Panc1 (cell line): ENCODE measurements around the gene C14orf132. TPM values are rescaled to one million over a fixed set of nuclear protein-coding genes. Genes with fewer than 3 reads are reported as not detected.

Experiments used
- ATAC-seq: fragments of 200-7000 bp; cut with Tn5 transposase; 2 replicates; pipeline ENCODE4 v1.9.1; 2020; ENCODE audit warnings: mild to moderate bottlenecking, moderate library complexity
- BruUV-seq: library from RNA; stranded (reverse); fragments of 400-500 nt; replicated peaks from 2 replicates; lab custom pipeline; 2021; lab: Mats Ljungman, UMichigan
- CTCF ChIA-PET: fragments of 300-600 bp; sonication (Branson Sonifier 250); formaldehyde crosslinking; loops from one replicate; lab custom pipeline; 2022; ENCODE audit warnings: antibody characterized with exemption; lab: Charles Lee
- POLR2A ChIA-PET: fragments of 300-600 bp; sonication (Branson Sonifier 250); formaldehyde crosslinking; loops from one replicate; lab custom pipeline; 2022; ENCODE audit warnings: antibody characterized with exemption; lab: Charles Lee
- DNase-seq: peaks from one replicate; pipeline ENCODE4 v3.0.0-alpha.2; 2010; ENCODE audit warnings: low read depth, low spot score
- H3K27ac ChIP-seq: 2 replicates; pipeline ENCODE4 v1.5.1; 2011; ENCODE audit warnings: mild to moderate bottlenecking, low read length, inconsistent platforms
- H3K27me3 ChIP-seq: fragments of 200-500 bp; sonication (Bioruptor generic); 2 replicates; pipeline ENCODE4 v1.6.0; 2014; ENCODE audit warnings: low read length, inconsistent platforms; ENCODE audit not compliant: control insufficient read depth, insufficient read depth
- H3K36me3 ChIP-seq: fragments of 200-500 bp; sonication (Bioruptor generic); 2 replicates; pipeline ENCODE4 v1.5.1; 2014; ENCODE audit warnings: inconsistent platforms, mild to moderate bottlenecking, low read length, moderate library complexity; ENCODE audit not compliant: control insufficient read depth, insufficient read depth
- H3K4me1 ChIP-seq: 2 replicates; pipeline ENCODE4 v1.5.1; 2011; ENCODE audit warnings: inconsistent platforms, mild to moderate bottlenecking, low read length, moderate library complexity; ENCODE audit not compliant: control insufficient read depth, insufficient read depth
- H3K4me3 ChIP-seq, 2 experiments: 2 replicates each; pipeline ENCODE4 v1.5.1; 2011 to 2012; ENCODE audit warnings: low read depth in 2 of 2, low read length in 2 of 2, mild to moderate bottlenecking in 2 of 2, inconsistent platforms in 1 of 2, moderate library complexity in 1 of 2
- H3K9me3 ChIP-seq: fragments of 200-500 bp; sonication (Bioruptor generic); 2 replicates; pipeline ENCODE4 v1.5.1; 2014; ENCODE audit warnings: low read depth, mild to moderate bottlenecking, inconsistent platforms, low read length, moderate library complexity; ENCODE audit not compliant: control insufficient read depth, insufficient read depth
- POLR2AphosphoS5 ChIP-seq: IDR thresholded peaks from 2 replicates; pipeline ENCODE4 v1.6.1; 2012; ENCODE audit warnings: mild to moderate bottlenecking, low read depth, low read length, moderate library complexity
- SIN3A ChIP-seq: IDR thresholded peaks from 2 replicates; pipeline ENCODE4 v1.6.1; 2012; ENCODE audit warnings: low read depth, mild to moderate bottlenecking, low read length, moderate library complexity, borderline replicate concordance; ENCODE audit not compliant: insufficient read depth
- TCF7L2 ChIP-seq: IDR thresholded peaks from 2 replicates; pipeline ENCODE4 v1.6.1; 2011; ENCODE audit warnings: mild to moderate bottlenecking, low read depth, low read length, inconsistent platforms
- in situ Hi-C: cut with HindIII; loops from 2 replicates; pipeline ENCODE4 v1.10.0; 2016; ENCODE audit warnings: low sequenced_read_pairs, low pct_unique_long_range_greater_than_20kb
- intact Hi-C: fragments of 100-400 bp; cut with micrococcal nuclease; formaldehyde crosslinking; loops from one replicate; pipeline ENCODE4 v1.10.0; 2022; ENCODE audit not compliant: unreplicated experiment
- total RNA-seq: library from RNA; stranded (reverse); gene quantifications from one replicate; pipeline ENCODE4 v1.2.1, GENCODE V29; 2021; ENCODE audit not compliant: unreplicated experiment
- TF ChIP-seq, protein P1 (sequence below): fragments of 450-650 bp; IDR thresholded peaks from 2 replicates; pipeline ENCODE4 v1.5.1; 2017; ENCODE audit warnings: mild to moderate bottlenecking
- TF ChIP-seq, protein P2 (sequence below), 2 experiments: IDR thresholded peaks; 2 replicates each; pipeline ENCODE4 v1.6.1; 2011 to 2012; ENCODE audit warnings: low read depth in 2 of 2, control low read depth in 1 of 2, low read length in 1 of 2, mild to moderate bottlenecking in 1 of 2, moderate library complexity in 1 of 2; ENCODE audit not compliant: insufficient read depth in 1 of 2

C14orf132 gene
- total RNA-seq, 1 experiment from 2014 or later: 23.0 TPM

DNA sequence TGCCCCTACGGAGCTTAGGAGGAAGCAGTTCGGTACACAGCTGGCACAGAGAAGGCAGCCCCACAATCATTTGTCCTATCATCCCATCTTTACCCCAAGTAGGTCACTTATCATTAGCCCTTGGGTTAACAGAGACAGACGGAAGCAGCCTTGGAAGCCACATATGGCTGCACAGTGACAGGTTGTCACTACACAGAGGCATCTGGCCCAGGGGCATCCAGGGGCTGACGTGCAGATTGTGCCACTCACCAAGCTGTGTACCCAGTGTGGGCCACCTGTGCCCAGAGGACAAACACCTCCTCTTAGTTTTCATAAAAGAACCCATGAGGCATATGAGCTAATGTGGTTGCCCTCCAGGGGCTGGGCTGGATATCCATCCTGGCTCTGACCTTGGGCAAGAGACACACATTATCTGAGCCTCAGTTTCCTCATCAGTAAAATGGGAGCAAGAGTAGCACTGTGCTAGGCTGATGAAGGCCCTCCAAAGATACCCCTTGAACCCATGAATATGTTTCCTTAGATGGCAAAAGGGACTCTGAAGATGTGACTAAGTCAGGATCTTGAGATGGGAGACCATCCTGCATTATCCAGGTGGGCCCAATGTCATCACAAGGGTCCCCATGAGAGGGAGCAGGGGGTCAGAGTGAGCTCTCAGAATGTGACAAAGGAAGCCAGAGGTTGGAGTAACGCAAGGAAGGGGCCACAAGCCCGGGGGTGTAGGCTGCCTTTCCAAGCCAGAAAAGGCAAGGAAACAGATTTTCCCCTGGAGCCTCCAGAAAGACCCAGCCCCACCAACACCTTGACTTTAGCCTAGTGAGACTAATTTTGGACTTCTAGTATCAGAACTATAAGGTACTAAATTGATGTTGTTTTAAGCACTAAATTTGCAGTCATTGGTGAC, 64.6 kb downstream of the C14orf132 start:
- no peak overlapping the region for H3K27ac ChIP-seq
- intact Hi-C loops (loop anchor here (5.0 kb wide), 1 partner anchor 318 kb away; no protein-coding TSS in a partner anchor), in situ Hi-C loops (no loop called here)
- ChIA-PET POLR2A (no interaction called here), CTCF (no interaction called here)
- no peak for ATAC-seq
- no peaks in the 10 kb centered on the region for H3K9me3 ChIP-seq
- H3K27me3 ChIP-seq: no peaks in the 10 kb centered on the region
- no TSS peak for BruUV-seq
- no peaks in the 10 kb centered on the region; the same call in none of the 2 replicates for H3K4me1 ChIP-seq
- DNase-seq: no peak
- TF ChIP-seq POLR2AphosphoS5 (no peak), TCF7L2 (no peak)
- no peaks in the 10 kb centered on the region for H3K36me3 ChIP-seq
- H3K4me3 ChIP-seq: no peak overlapping the region

DNA sequence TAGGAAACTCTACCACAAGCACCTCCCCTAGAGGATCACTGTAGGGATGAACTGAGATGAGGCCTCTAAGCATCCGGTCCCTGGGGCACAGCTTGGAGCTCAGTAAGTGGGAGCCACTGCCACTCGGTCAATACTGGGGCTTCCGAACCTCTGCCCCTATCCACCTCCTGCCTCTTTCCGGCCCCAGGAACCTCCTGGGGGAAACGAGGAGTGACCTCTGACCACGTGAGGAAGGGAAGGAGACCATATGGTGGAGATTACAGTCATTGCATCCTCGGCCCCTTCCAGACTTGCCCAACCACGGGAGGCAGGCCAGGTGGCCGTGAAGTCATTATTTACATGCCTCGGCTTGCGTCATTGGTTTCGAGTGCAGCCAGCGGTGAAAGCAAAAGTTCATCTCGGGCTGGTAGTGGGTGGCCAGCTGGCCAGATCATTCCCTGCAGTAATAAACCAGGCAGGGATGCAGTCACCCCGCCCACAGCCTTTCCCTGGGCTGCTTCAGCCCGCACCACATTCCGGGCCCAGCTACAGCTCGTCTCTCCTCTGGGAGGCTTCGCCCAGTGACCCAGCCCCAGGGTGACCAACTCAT, 65.4 kb downstream of the C14orf132 start:
- Histone ChIP-seq H3K27me3 (no peaks in the 10 kb centered on the region), H3K4me3 (no peak overlapping the region), H3K9me3 (no peaks in the 10 kb centered on the region), H3K27ac (no peak overlapping the region), H3K36me3 (no peaks in the 10 kb centered on the region), H3K4me1 (no peaks in the 10 kb centered on the region; the same call in none of the 2 replicates)
- ChIA-PET POLR2A (no interaction called here), CTCF (no interaction called here)
- ATAC-seq (no peak), DNase-seq (no peak)
- TF ChIP-seq POLR2AphosphoS5 (no peak), TCF7L2 (no peak), SIN3A (no peak)
- TF ChIP-seq, protein P1, sequence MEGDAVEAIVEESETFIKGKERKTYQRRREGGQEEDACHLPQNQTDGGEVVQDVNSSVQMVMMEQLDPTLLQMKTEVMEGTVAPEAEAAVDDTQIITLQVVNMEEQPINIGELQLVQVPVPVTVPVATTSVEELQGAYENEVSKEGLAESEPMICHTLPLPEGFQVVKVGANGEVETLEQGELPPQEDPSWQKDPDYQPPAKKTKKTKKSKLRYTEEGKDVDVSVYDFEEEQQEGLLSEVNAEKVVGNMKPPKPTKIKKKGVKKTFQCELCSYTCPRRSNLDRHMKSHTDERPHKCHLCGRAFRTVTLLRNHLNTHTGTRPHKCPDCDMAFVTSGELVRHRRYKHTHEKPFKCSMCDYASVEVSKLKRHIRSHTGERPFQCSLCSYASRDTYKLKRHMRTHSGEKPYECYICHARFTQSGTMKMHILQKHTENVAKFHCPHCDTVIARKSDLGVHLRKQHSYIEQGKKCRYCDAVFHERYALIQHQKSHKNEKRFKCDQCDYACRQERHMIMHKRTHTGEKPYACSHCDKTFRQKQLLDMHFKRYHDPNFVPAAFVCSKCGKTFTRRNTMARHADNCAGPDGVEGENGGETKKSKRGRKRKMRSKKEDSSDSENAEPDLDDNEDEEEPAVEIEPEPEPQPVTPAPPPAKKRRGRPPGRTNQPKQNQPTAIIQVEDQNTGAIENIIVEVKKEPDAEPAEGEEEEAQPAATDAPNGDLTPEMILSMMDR: no peak
- TF ChIP-seq, protein P2, sequence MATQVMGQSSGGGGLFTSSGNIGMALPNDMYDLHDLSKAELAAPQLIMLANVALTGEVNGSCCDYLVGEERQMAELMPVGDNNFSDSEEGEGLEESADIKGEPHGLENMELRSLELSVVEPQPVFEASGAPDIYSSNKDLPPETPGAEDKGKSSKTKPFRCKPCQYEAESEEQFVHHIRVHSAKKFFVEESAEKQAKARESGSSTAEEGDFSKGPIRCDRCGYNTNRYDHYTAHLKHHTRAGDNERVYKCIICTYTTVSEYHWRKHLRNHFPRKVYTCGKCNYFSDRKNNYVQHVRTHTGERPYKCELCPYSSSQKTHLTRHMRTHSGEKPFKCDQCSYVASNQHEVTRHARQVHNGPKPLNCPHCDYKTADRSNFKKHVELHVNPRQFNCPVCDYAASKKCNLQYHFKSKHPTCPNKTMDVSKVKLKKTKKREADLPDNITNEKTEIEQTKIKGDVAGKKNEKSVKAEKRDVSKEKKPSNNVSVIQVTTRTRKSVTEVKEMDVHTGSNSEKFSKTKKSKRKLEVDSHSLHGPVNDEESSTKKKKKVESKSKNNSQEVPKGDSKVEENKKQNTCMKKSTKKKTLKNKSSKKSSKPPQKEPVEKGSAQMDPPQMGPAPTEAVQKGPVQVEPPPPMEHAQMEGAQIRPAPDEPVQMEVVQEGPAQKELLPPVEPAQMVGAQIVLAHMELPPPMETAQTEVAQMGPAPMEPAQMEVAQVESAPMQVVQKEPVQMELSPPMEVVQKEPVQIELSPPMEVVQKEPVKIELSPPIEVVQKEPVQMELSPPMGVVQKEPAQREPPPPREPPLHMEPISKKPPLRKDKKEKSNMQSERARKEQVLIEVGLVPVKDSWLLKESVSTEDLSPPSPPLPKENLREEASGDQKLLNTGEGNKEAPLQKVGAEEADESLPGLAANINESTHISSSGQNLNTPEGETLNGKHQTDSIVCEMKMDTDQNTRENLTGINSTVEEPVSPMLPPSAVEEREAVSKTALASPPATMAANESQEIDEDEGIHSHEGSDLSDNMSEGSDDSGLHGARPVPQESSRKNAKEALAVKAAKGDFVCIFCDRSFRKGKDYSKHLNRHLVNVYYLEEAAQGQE (IDR thresholded peaks at IDR 0.05; ENCODE audit: insufficient read depth in 1 of 2, low read depth in 2 of 2, low read length in 1 of 2): no peak
- in situ Hi-C loops: no loop called here
- intact Hi-C loops: loop anchor here (5.0 kb wide), 1 partner anchor 318 kb away; no protein-coding TSS in a partner anchor
- BruUV-seq: no TSS peak
